ENCODE measurements around the gene INPP4B.
A peak's percentile ranks its signal among the peaks of the same experiment; 100 is the strongest.

Gene INPP4B

GRCh38 chr4:142846108-142846728 is at the start of gene INPP4B:
INPP4B (minus strand) TSS chr4:142846301.
- peak; percentile 38 for DNase-seq

- DNase-seq: no peak
Observed at GRCh38 chr4:142893012-142893411, 46.9 kb upstream of the INPP4B start.

- DNase-seq: no peak
Observed at GRCh38 chr4:142886566-142886965, 40.5 kb upstream of the INPP4B start.

GRCh38 chr4:142883040-142883832 is 37.1 kb upstream of the INPP4B start:
- DNase-seq: no peak

- no peak for DNase-seq
Observed at GRCh38 chr4:142882159-142882558, 36.1 kb upstream of the INPP4B start.

- DNase-seq: no peak
Observed at GRCh38 chr4:142881331-142881730, 35.2 kb upstream of the INPP4B start.

- no peak for DNase-seq
Observed at GRCh38 chr4:142875117-142875516, 29.0 kb upstream of the INPP4B start.

- DNase-seq: no peak
Observed at GRCh38 chr4:142874684-142875083, 28.6 kb upstream of the INPP4B start.

- no peak for DNase-seq
Observed at GRCh38 chr4:142866685-142867084, 20.6 kb upstream of the INPP4B start.

GRCh38 chr4:142861351-142861750 is 15.2 kb upstream of the INPP4B start:
- no peak for DNase-seq

GRCh38 chr4:142858965-142859364 is 12.9 kb upstream of the INPP4B start:
- no peak for DNase-seq

GRCh38 chr4:142858446-142858845 is 12.3 kb upstream of the INPP4B start:
- DNase-seq: no peak

GRCh38 chr4:142856576-142856975 is 10.5 kb upstream of the INPP4B start:
- no peak for DNase-seq

- no peak for DNase-seq
Observed at GRCh38 chr4:142850478-142850877, 4.4 kb upstream of the INPP4B start.

GRCh38 chr4:142846729-142847596 is 862 bp upstream of the INPP4B start:
- peak; percentile 65 for DNase-seq

GRCh38 chr4:142845293-142846107 is 601 bp downstream of the INPP4B start:
- DNase-seq: no peak

GRCh38 chr4:142844782-142845181 is 1.3 kb downstream of the INPP4B start:
- DNase-seq: no peak

- DNase-seq: no peak
Observed at GRCh38 chr4:142840516-142841123, 5.5 kb downstream of the INPP4B start.

GRCh38 chr4:142838778-142839177 is 7.3 kb downstream of the INPP4B start:
- DNase-seq: no peak

GRCh38 chr4:142832022-142832421 is 14.1 kb downstream of the INPP4B start:
- no peak for DNase-seq

- no peak for DNase-seq
Observed at GRCh38 chr4:142826503-142827241, 19.4 kb downstream of the INPP4B start.

All from activated effector memory CD4-positive, alpha-beta T cell treated with Interleukin-2 at 50 U/mL for 16 hours (primary cell).